H9 (cell line): ENCODE results near the gene FARS2. TPM values are rescaled to one million over a fixed set of nuclear protein-coding genes. Genes with fewer than 3 reads are reported as not detected.

Experiments used
- DNase-seq: peaks from one replicate; pipeline ENCODE4 v3.0.0-alpha.2; 2017
- H2AFZ ChIP-seq: one replicate; pipeline ENCODE4 v1.6.1; 2013; ENCODE audit warnings: mild to moderate bottlenecking, low read length, control low read depth, moderate library complexity
- H2AK5ac ChIP-seq: 2 replicates; pipeline ENCODE4 v1.6.1; 2013; ENCODE audit warnings: low read length, control low read depth, mixed read lengths; ENCODE audit not compliant: insufficient read length
- H2BK120ac ChIP-seq: one replicate; pipeline ENCODE4 v1.6.1; 2013; ENCODE audit warnings: low read depth, mild to moderate bottlenecking, low read length, control low read depth, inconsistent platforms; ENCODE audit not compliant: poor library complexity, severe bottlenecking
- H2BK12ac ChIP-seq: 2 replicates; pipeline ENCODE4 v1.6.1; 2013; ENCODE audit warnings: low read length, control low read depth, mixed read lengths, low read depth; ENCODE audit not compliant: insufficient read length
- H2BK15ac ChIP-seq: 2 replicates; pipeline ENCODE4 v1.6.1; 2013; ENCODE audit warnings: low read depth, low read length, control low read depth
- H2BK20ac ChIP-seq: one replicate; pipeline ENCODE4 v1.6.1; 2013; ENCODE audit warnings: low read depth, mild to moderate bottlenecking, low read length, control low read depth, inconsistent platforms; ENCODE audit not compliant: poor library complexity, severe bottlenecking
- H2BK5ac ChIP-seq: 2 replicates; pipeline ENCODE4 v1.6.1; 2013; ENCODE audit warnings: low read length, control low read depth, mixed read lengths; ENCODE audit not compliant: insufficient read length
- H3K14ac ChIP-seq: 2 replicates; pipeline ENCODE4 v1.6.1; 2013; ENCODE audit warnings: low read length, control low read depth; ENCODE audit not compliant: insufficient read depth
- H3K18ac ChIP-seq: 2 replicates; pipeline ENCODE4 v1.6.1; 2013; ENCODE audit warnings: low read depth, mild to moderate bottlenecking, mixed read lengths, low read length, control low read depth; ENCODE audit not compliant: insufficient read length
- H3K23ac ChIP-seq: 2 replicates; pipeline ENCODE4 v1.6.1; 2013; ENCODE audit warnings: low read length, control low read depth, mixed read lengths, low read depth; ENCODE audit not compliant: insufficient read length
- H3K23me2 ChIP-seq: 2 replicates; pipeline ENCODE4 v1.6.1; 2013; ENCODE audit warnings: low read depth, mild to moderate bottlenecking, mixed read lengths, low read length, control low read depth; ENCODE audit not compliant: insufficient read length, poor library complexity, severe bottlenecking
- H3K27ac ChIP-seq: 2 replicates; pipeline ENCODE4 v1.5.1; 2013; ENCODE audit warnings: low read length, control low read depth, mixed read lengths, low read depth; ENCODE audit not compliant: insufficient read length
- H3K27me3 ChIP-seq: 2 replicates; pipeline ENCODE4 v1.6.1; 2013; ENCODE audit warnings: low read length, control low read depth, inconsistent platforms; ENCODE audit not compliant: insufficient read depth
- H3K4ac ChIP-seq: 2 replicates; pipeline ENCODE4 v1.6.1; 2013; ENCODE audit warnings: low read depth, mild to moderate bottlenecking, control low read depth, inconsistent platforms, low read length, moderate library complexity
- H3K4me1 ChIP-seq: 2 replicates; pipeline ENCODE4 v1.6.1; 2013; ENCODE audit warnings: low read length, control low read depth, inconsistent platforms; ENCODE audit not compliant: insufficient read depth
- H3K4me2 ChIP-seq: 2 replicates; pipeline ENCODE4 v1.6.1; 2013; ENCODE audit warnings: low read length, control low read depth, mixed read lengths; ENCODE audit not compliant: insufficient read length, insufficient read depth
- H3K56ac ChIP-seq: 2 replicates; pipeline ENCODE4 v1.6.1; 2013; ENCODE audit warnings: low read depth, mild to moderate bottlenecking, mixed read lengths, low read length, control low read depth; ENCODE audit not compliant: insufficient read length
- H3K79me1 ChIP-seq: 2 replicates; pipeline ENCODE4 v1.6.1; 2013; ENCODE audit warnings: low read depth, mild to moderate bottlenecking, moderate library complexity, low read length, control low read depth, inconsistent platforms; ENCODE audit not compliant: insufficient read depth, poor library complexity, severe bottlenecking
- H3K79me2 ChIP-seq: 2 replicates; pipeline ENCODE4 v1.6.1; 2013; ENCODE audit warnings: low read length, control low read depth, inconsistent platforms; ENCODE audit not compliant: insufficient read depth
- H3K9ac ChIP-seq: 2 replicates; pipeline ENCODE4 v1.6.1; 2013; ENCODE audit warnings: low read length, control low read depth, mixed read lengths; ENCODE audit not compliant: insufficient read length; ENCODE audit errors: extremely low read depth
- H3K9me3 ChIP-seq: one replicate; pipeline ENCODE4 v1.6.1; 2013; ENCODE audit warnings: low read depth, low read length, inconsistent platforms; ENCODE audit not compliant: control insufficient read depth
- H3T11ph ChIP-seq: one replicate; pipeline ENCODE4 v1.6.1; 2013; ENCODE audit warnings: mild to moderate bottlenecking, low read length, control low read depth, inconsistent platforms
- H4K20me1 ChIP-seq: one replicate; pipeline ENCODE4 v1.6.1; 2013; ENCODE audit not compliant: control insufficient read depth, insufficient read length, insufficient read depth
- H4K5ac ChIP-seq: 2 replicates; pipeline ENCODE4 v1.6.1; 2013; ENCODE audit warnings: low read depth, mild to moderate bottlenecking, mixed read lengths, low read length, control low read depth; ENCODE audit not compliant: insufficient read length
- H4K8ac ChIP-seq: replicated peaks from 2 replicates; pipeline ENCODE4 v1.6.1; 2013; ENCODE audit warnings: low read length, control low read depth, mixed read lengths, low read depth; ENCODE audit not compliant: insufficient read length
- H4K91ac ChIP-seq: 2 replicates; pipeline ENCODE4 v1.6.1; 2013; ENCODE audit warnings: low read depth, mild to moderate bottlenecking, moderate library complexity, mixed read lengths, low read length, control low read depth; ENCODE audit not compliant: insufficient read length
- H3K27ac Mint-ChIP-seq, 3 experiments: 2 replicates in 2 of 3; 3 replicates in 1 of 3; pipeline ENCODE4 v1.8.0; 2020 to 2021; ENCODE audit warnings: mixed read lengths in 3 of 3, mild to moderate bottlenecking in 1 of 3, moderate library complexity in 1 of 3
- H3K27me3 Mint-ChIP-seq: 2 replicates; pipeline ENCODE4 v1.8.0; 2021; ENCODE audit warnings: low read depth, mild to moderate bottlenecking, moderate library complexity, mixed read lengths
- H3K36me3 Mint-ChIP-seq, 3 experiments: 2 replicates in 2 of 3; 3 replicates in 1 of 3; pipeline ENCODE4 v1.8.0; 2020 to 2021; ENCODE audit warnings: low read depth in 3 of 3, mixed read lengths in 3 of 3; ENCODE audit not compliant: insufficient read depth in 1 of 3
- H3K4me1 Mint-ChIP-seq, 2 experiments: 2 replicates each; pipeline ENCODE4 v1.8.0; 2020; ENCODE audit warnings: mixed read lengths in 2 of 2
- H3K4me3 Mint-ChIP-seq, 2 experiments: 2 replicates in 1 of 2; 3 replicates in 1 of 2; pipeline ENCODE4 v1.8.0; 2020 to 2021; ENCODE audit warnings: mild to moderate bottlenecking in 2 of 2, mixed read lengths in 2 of 2, moderate library complexity in 1 of 2
- H3K9me3 Mint-ChIP-seq, 2 experiments: 2 replicates in 1 of 2; 3 replicates in 1 of 2; pipeline ENCODE4 v1.8.0; 2020; ENCODE audit warnings: mild to moderate bottlenecking in 2 of 2, mixed read lengths in 2 of 2, moderate library complexity in 1 of 2
- CTCF ChIP-seq: fragments of 200-600 bp; sonication (generic); conservative IDR thresholded peaks from 3 replicates; pipeline ENCODE4 v1.8.0; 2021; ENCODE audit warnings: antibody characterized with exemption, mild to moderate bottlenecking
- WGBS: extraction: QIAGEN DNeasy Blood & Tissue Kit; methylation state at CpG from one replicate; pipeline ENCODE4 v1.1.7; 2013; ENCODE audit warnings: missing lambda C conversion rate, low lambda C conversion rate, mixed read lengths; ENCODE audit not compliant: insufficient read length; ENCODE audit errors: extremely low coverage; 5-methylcytosine and 5-hydroxymethylcytosine counted together
- total RNA-seq: library from RNA; stranded (reverse); gene quantifications from 2 replicates; pipeline ENCODE4 v1.2.1, GENCODE V29; 2021

The FARS2 gene
- total RNA-seq, 1 experiment from 2014 or later = 8.5 TPM

GRCh38 chr6:5731435-5731834, 470.1 kb downstream of the FARS2 start:
- Histone ChIP-seq H3K14ac (no peak overlapping the region), H3K18ac (no peak overlapping the region), H3K4me2 (no peak overlapping the region), H3T11ph (no peak overlapping the region), H2AK5ac (no peak overlapping the region), H3K27ac (no peak overlapping the region), H4K5ac (no peak overlapping the region), H2BK15ac (no peak overlapping the region), H4K8ac (no peak overlapping the region), H4K20me1 (no peaks in the 10 kb centered on the region), H3K23ac (no peak overlapping the region), H3K9ac (no peak overlapping the region), H3K4ac (no peak overlapping the region), H3K9me3 (no peaks in the 10 kb centered on the region), H3K56ac (no peak overlapping the region), H2BK120ac (no peak overlapping the region), H3K23me2 (no peaks in the 10 kb centered on the region), H2BK12ac (no peak overlapping the region), H2BK20ac (no peak overlapping the region), H2AFZ (no peak overlapping the region), H3K4me1 (no peaks in the 10 kb centered on the region), H4K91ac (no peak overlapping the region), H2BK5ac (no peak overlapping the region), H3K79me1 (no peaks in the 10 kb centered on the region), H3K79me2 (no peaks in the 10 kb centered on the region), H3K27me3 (no peaks in the 10 kb centered on the region)
- TF ChIP-seq CTCF = no peak
- H3K27me3 Mint-ChIP-seq = no peaks in the 10 kb centered on the region
- H3K27ac Mint-ChIP-seq = peak overlapping the region in 1 of 3 experiments; percentile 27; a peak in 2 of 7 replicates
- H3K36me3 Mint-ChIP-seq = no peaks in the 10 kb centered on the region
- H3K4me3 Mint-ChIP-seq = no peak overlapping the region
- H3K9me3 Mint-ChIP-seq = no peaks in the 10 kb centered on the region
- WGBS = no CpG with 5 or more reads among the region's 7 CpGs
- peaks cover 15 to 18% of the 10 kb centered on the region in 2 experiments for H3K4me1 Mint-ChIP-seq
- no peak for DNase-seq
